Measurements from ENCODE around the gene ABCD2.

The ABCD2 gene

GRCh38 chr12:39592295-39592694 lies 27.3 kb downstream of the ABCD2 start:
- H3K27ac ChIP-seq (ENCODE audit: low read length), result no peak overlapping the region
- DNase-seq (ENCODE audit: low read depth, low spot score), result no peak
- no peaks in the 10 kb centered on the region for H3K27me3 ChIP-seq (ENCODE audit: control insufficient read depth, insufficient read depth, low read length)
- H3K4me1 ChIP-seq (ENCODE audit: control insufficient read depth, insufficient read depth, low read length), result no peaks in the 10 kb centered on the region
- no peaks in the 10 kb centered on the region for H3K9me3 ChIP-seq (ENCODE audit: control insufficient read depth, insufficient read depth, low read length)
- no peaks in the 10 kb centered on the region for H3K36me3 ChIP-seq (ENCODE audit: control insufficient read depth, insufficient read depth, low read length)
- H3K4me3 ChIP-seq (ENCODE audit: low read length), result no peak overlapping the region

DNA sequence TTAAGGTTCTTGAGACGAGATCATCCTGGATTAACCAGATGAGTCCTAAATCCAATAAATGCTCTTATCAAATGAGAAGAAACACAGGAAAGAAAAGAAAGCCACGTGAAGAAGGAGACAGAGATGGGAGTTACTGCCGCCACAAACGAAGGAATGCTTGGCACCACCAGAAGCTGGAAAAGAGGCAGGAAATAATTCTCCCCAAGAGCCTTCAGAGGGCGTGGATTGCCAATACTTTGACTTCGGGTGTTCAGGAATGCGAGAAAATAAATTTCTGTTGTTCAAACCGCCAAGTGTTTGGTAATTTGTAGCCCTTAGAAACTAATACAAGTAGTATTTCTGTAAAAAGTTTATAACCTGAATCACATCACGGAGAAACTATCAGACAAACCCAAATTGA lies 31.3 kb downstream of the ABCD2 start:
- no peaks in the 10 kb centered on the region for H3K36me3 ChIP-seq (ENCODE audit: control insufficient read depth, insufficient read depth, low read length)
- H3K4me3 ChIP-seq (ENCODE audit: low read length), result no peak overlapping the region
- DNase-seq (ENCODE audit: low read depth, low spot score), result no peak
- H3K27ac ChIP-seq (ENCODE audit: low read length), result no peak overlapping the region
- no peaks in the 10 kb centered on the region for H3K27me3 ChIP-seq (ENCODE audit: control insufficient read depth, insufficient read depth, low read length)
- WGBS (ENCODE audit: insufficient coverage, insufficient read length), result no CpG with 5 or more reads among the region's 9 CpGs
- H3K4me1 ChIP-seq (ENCODE audit: control insufficient read depth, insufficient read depth, low read length), result no peaks in the 10 kb centered on the region
- H3K9me3 ChIP-seq (ENCODE audit: control insufficient read depth, insufficient read depth, low read length), result no peaks in the 10 kb centered on the region

DNA sequence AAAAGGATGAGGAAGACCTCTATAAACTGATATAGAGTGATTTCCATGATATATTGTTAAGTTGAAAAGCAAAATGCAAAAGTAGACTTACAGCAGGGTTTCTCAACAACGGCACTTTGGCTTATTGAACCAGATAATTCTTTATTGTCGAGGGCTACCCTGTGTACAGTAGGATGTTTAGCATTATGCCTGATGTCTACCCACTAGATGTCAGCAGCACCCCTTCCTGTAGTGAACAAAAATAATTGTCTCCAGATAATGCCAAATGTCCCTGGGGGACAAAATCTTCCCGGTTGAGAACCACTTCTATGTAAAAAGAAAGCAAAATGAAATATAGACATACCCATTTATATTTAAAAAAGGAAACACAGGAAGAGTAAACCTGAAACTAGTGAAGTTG lies 32.4 kb downstream of the ABCD2 start:
- DNase-seq (ENCODE audit: low read depth, low spot score), result no peak
- WGBS (ENCODE audit: insufficient coverage, insufficient read length), result no CpG with 5 or more reads among the region's 3 CpGs
- Histone ChIP-seq H3K36me3 (ENCODE audit: control insufficient read depth, insufficient read depth, low read length) (no peaks in the 10 kb centered on the region), H3K9me3 (ENCODE audit: control insufficient read depth, insufficient read depth, low read length) (no peaks in the 10 kb centered on the region), H3K4me1 (ENCODE audit: control insufficient read depth, insufficient read depth, low read length) (no peaks in the 10 kb centered on the region), H3K27me3 (ENCODE audit: control insufficient read depth, insufficient read depth, low read length) (no peaks in the 10 kb centered on the region), H3K4me3 (ENCODE audit: low read length) (no peak overlapping the region), H3K27ac (ENCODE audit: low read length) (no peak overlapping the region)

DNA sequence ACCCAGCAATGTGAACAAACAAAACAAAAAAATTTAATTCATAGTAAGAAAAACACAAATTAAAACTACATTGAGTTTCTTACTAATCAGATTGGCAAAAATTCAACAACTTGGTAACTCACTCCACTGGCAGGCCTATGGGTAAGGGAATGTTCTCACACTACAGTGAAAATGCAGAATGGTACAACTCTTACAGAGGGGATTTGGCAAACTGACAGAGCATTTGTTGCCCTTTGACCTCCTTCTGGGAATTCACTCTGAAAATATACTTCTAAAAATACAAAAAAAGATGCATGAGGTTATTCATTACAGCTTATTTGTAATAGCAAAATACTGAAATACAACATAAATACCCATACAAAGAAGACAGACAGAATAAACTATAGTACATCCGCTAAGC lies 32.8 kb downstream of the ABCD2 start:
- WGBS (ENCODE audit: insufficient coverage, insufficient read length), result no CpG with 5 or more reads among the region's 1 CpG
- DNase-seq (ENCODE audit: low read depth, low spot score), result no peak
- Histone ChIP-seq H3K4me3 (ENCODE audit: low read length) (no peak overlapping the region), H3K4me1 (ENCODE audit: control insufficient read depth, insufficient read depth, low read length) (no peaks in the 10 kb centered on the region), H3K9me3 (ENCODE audit: control insufficient read depth, insufficient read depth, low read length) (no peaks in the 10 kb centered on the region), H3K36me3 (ENCODE audit: control insufficient read depth, insufficient read depth, low read length) (no peaks in the 10 kb centered on the region), H3K27ac (ENCODE audit: low read length) (no peak overlapping the region), H3K27me3 (ENCODE audit: control insufficient read depth, insufficient read depth, low read length) (no peaks in the 10 kb centered on the region)

DNA sequence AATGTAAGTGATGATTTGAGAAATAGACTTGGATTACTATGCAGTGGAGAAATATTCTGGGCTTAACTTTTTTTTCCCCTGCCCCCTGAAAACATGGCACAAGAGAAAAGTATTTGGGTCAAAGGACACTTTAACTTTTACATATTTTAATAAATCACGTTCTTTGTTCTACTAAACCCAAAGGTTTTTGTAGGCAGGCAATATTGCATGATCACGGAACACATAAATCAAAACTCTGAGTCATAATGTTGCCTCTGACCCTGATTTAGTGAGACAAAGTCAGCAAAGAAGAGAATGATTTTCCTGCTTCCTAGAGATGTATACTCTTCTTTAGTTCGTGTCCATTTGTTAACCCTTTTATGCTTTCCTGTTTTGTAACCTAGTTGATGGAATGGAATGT lies 38.0 kb downstream of the ABCD2 start:
- no peaks in the 10 kb centered on the region for H3K9me3 ChIP-seq (ENCODE audit: control insufficient read depth, insufficient read depth, low read length)
- no CpG with 5 or more reads among the region's 3 CpGs for WGBS (ENCODE audit: insufficient coverage, insufficient read length)
- no peaks in the 10 kb centered on the region for H3K36me3 ChIP-seq (ENCODE audit: control insufficient read depth, insufficient read depth, low read length)
- no peak overlapping the region for H3K27ac ChIP-seq (ENCODE audit: low read length)
- no peak overlapping the region for H3K4me3 ChIP-seq (ENCODE audit: low read length)
- H3K4me1 ChIP-seq (ENCODE audit: control insufficient read depth, insufficient read depth, low read length), result no peaks in the 10 kb centered on the region
- H3K27me3 ChIP-seq (ENCODE audit: control insufficient read depth, insufficient read depth, low read length), result no peaks in the 10 kb centered on the region
- DNase-seq (ENCODE audit: low read depth, low spot score), result no peak

- no peaks in the 10 kb centered on the region for H3K27me3 ChIP-seq (ENCODE audit: control insufficient read depth, insufficient read depth, low read length)
- DNase-seq (ENCODE audit: low read depth, low spot score), result no peak
- no CpG with 5 or more reads among the region's 1 CpG for WGBS (ENCODE audit: insufficient coverage, insufficient read length)
- no peaks in the 10 kb centered on the region for H3K4me1 ChIP-seq (ENCODE audit: control insufficient read depth, insufficient read depth, low read length)
- no peak overlapping the region for H3K4me3 ChIP-seq (ENCODE audit: low read length)
- H3K27ac ChIP-seq (ENCODE audit: low read length), result no peak overlapping the region
- H3K36me3 ChIP-seq (ENCODE audit: control insufficient read depth, insufficient read depth, low read length), result no peaks in the 10 kb centered on the region
- H3K9me3 ChIP-seq (ENCODE audit: control insufficient read depth, insufficient read depth, low read length), result no peaks in the 10 kb centered on the region
Measured at GRCh38 chr12:39575498-39575875, 44.1 kb downstream of the ABCD2 start.

GRCh38 chr12:39574785-39575497 lies 44.7 kb downstream of the ABCD2 start:
- H3K9me3 ChIP-seq (ENCODE audit: control insufficient read depth, insufficient read depth, low read length), result no peaks in the 10 kb centered on the region
- no CpG with 5 or more reads among the region's 4 CpGs for WGBS (ENCODE audit: insufficient coverage, insufficient read length)
- H3K36me3 ChIP-seq (ENCODE audit: control insufficient read depth, insufficient read depth, low read length), result no peaks in the 10 kb centered on the region
- H3K4me1 ChIP-seq (ENCODE audit: control insufficient read depth, insufficient read depth, low read length), result no peaks in the 10 kb centered on the region
- no peak overlapping the region for H3K4me3 ChIP-seq (ENCODE audit: low read length)
- no peak overlapping the region for H3K27ac ChIP-seq (ENCODE audit: low read length)
- H3K27me3 ChIP-seq (ENCODE audit: control insufficient read depth, insufficient read depth, low read length), result no peaks in the 10 kb centered on the region
- no peak for DNase-seq (ENCODE audit: low read depth, low spot score)

DNA sequence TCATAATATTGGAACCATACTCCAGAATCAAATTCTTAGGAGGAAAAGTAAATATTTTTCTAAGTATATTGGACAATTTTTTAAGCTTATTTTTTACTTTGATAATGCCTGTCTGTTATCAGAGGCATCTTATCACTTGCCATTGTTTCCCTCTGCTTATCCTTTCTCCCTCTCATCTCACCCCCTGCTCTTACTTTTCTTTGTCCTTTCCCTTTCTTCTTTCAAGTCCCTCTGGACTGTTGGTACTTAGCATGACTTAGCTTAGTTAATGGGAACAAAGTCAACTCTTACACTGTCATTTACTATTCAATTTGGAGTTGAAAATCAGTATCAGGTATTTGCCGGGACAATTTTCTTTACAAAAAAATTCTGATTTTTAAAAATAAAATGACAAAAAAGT lies 45.2 kb downstream of the ABCD2 start:
- Histone ChIP-seq H3K36me3 (ENCODE audit: control insufficient read depth, insufficient read depth, low read length) (no peaks in the 10 kb centered on the region), H3K27ac (ENCODE audit: low read length) (no peak overlapping the region), H3K4me1 (ENCODE audit: control insufficient read depth, insufficient read depth, low read length) (no peaks in the 10 kb centered on the region), H3K4me3 (ENCODE audit: low read length) (no peak overlapping the region), H3K27me3 (ENCODE audit: control insufficient read depth, insufficient read depth, low read length) (no peaks in the 10 kb centered on the region), H3K9me3 (ENCODE audit: control insufficient read depth, insufficient read depth, low read length) (no peaks in the 10 kb centered on the region; the same call in 1 of the 2 replicates)
- DNase-seq (ENCODE audit: low read depth, low spot score), result no peak
- no CpG with 5 or more reads among the region's 1 CpG for WGBS (ENCODE audit: insufficient coverage, insufficient read length)

DNA sequence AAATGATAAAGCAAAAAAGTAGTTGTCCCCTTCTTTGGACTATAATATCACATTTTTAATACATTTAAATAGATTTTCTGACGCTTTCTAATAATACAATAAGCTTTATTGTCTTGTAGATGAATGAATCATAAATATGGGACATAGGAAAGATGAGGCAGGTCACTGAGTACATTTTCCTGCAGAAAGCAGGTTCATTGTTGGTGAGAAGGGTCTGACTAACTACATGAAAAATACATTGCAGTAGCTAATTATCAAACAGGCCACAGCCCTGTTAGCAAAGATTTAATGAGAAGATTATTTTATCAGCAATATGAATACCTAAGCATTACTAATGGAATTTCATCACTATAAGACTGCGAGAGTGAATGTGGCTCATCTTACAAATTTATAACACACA lies 45.6 kb downstream of the ABCD2 start:
- no CpG with 5 or more reads among the region's 2 CpGs for WGBS (ENCODE audit: insufficient coverage, insufficient read length)
- Histone ChIP-seq H3K27me3 (ENCODE audit: control insufficient read depth, insufficient read depth, low read length) (no peaks in the 10 kb centered on the region), H3K4me3 (ENCODE audit: low read length) (no peak overlapping the region), H3K4me1 (ENCODE audit: control insufficient read depth, insufficient read depth, low read length) (no peaks in the 10 kb centered on the region), H3K9me3 (ENCODE audit: control insufficient read depth, insufficient read depth, low read length) (no peaks in the 10 kb centered on the region; the same call in 1 of the 2 replicates), H3K27ac (ENCODE audit: low read length) (no peak overlapping the region), H3K36me3 (ENCODE audit: control insufficient read depth, insufficient read depth, low read length) (no peaks in the 10 kb centered on the region)
- no peak for DNase-seq (ENCODE audit: low read depth, low spot score)

DNA sequence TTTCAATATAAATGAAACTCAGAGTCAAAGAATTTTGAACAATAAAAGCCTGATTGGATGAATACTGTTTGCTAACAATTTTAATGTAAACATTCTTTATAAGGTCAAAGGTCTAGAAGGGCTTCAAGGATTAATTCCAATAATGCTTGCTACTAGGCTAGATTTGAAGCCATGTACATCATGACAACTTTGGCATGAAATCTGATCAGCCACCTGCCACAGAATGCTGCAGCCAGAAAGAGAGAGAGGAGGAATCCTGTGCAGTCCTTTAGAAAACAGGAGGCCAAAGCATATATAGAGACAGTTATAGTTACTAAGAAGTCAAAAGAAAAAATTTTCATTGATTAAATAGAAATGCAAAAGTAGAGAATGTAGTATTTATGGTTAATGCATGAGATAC lies 47.1 kb downstream of the ABCD2 start:
- Histone ChIP-seq H3K36me3 (ENCODE audit: control insufficient read depth, insufficient read depth, low read length) (no peaks in the 10 kb centered on the region), H3K9me3 (ENCODE audit: control insufficient read depth, insufficient read depth, low read length) (no peaks in the 10 kb centered on the region; the same call in 1 of the 2 replicates), H3K4me1 (ENCODE audit: control insufficient read depth, insufficient read depth, low read length) (no peaks in the 10 kb centered on the region), H3K27me3 (ENCODE audit: control insufficient read depth, insufficient read depth, low read length) (no peaks in the 10 kb centered on the region), H3K4me3 (ENCODE audit: low read length) (no peak overlapping the region), H3K27ac (ENCODE audit: low read length) (no peak overlapping the region)
- DNase-seq (ENCODE audit: low read depth, low spot score), result no peak

GRCh38 chr12:39571351-39571750 lies 48.3 kb downstream of the ABCD2 start:
- WGBS (ENCODE audit: insufficient coverage, insufficient read length), result no CpG with 5 or more reads among the region's 4 CpGs
- H3K36me3 ChIP-seq (ENCODE audit: control insufficient read depth, insufficient read depth, low read length), result no peaks in the 10 kb centered on the region

More at GRCh38 chr12:39571351-39571750, 48.3 kb downstream of the ABCD2 start:
- no peak for DNase-seq (ENCODE audit: low read depth, low spot score)
- H3K4me1 ChIP-seq (ENCODE audit: control insufficient read depth, insufficient read depth, low read length), result no peaks in the 10 kb centered on the region
- H3K4me3 ChIP-seq (ENCODE audit: low read length), result no peak overlapping the region
- H3K27ac ChIP-seq (ENCODE audit: low read length), result no peak overlapping the region
- H3K9me3 ChIP-seq (ENCODE audit: control insufficient read depth, insufficient read depth, low read length), result no peaks in the 10 kb centered on the region; the same call in 1 of the 2 replicates
- H3K27me3 ChIP-seq (ENCODE audit: control insufficient read depth, insufficient read depth, low read length), result no peaks in the 10 kb centered on the region

Measured in iPS DF 6.9 (cell line).